Calu3 (cell line): ENCODE measurements around the gene C12orf56. TPM values are rescaled to one million over a fixed set of nuclear protein-coding genes. Genes with fewer than 3 reads are reported as not detected.

Source experiments
- BruUV-seq: library from RNA; stranded (reverse); fragments of 400-500 nt; replicated peaks from 2 replicates; lab custom pipeline; 2021; lab: Mats Ljungman, UMichigan
- CTCF ChIA-PET: fragments of 300-600 bp; sonication (Branson Sonifier 250); formaldehyde crosslinking; loops from one replicate; lab custom pipeline; 2022; ENCODE audit warnings: antibody characterized with exemption; lab: Charles Lee
- DNase-seq: peaks from one replicate; pipeline ENCODE4 v3.0.0; 2022
- H3K27ac Mint-ChIP-seq: one replicate; pipeline ENCODE4 v1.8.0; 2022; ENCODE audit warnings: mixed read lengths; ENCODE audit not compliant: unreplicated experiment
- H3K27me3 Mint-ChIP-seq: one replicate; pipeline ENCODE4 v1.8.0; 2022; ENCODE audit warnings: mixed read lengths; ENCODE audit not compliant: unreplicated experiment
- H3K36me3 Mint-ChIP-seq: one replicate; pipeline ENCODE4 v1.8.0; 2022; ENCODE audit warnings: mild to moderate bottlenecking, moderate library complexity, mixed read lengths; ENCODE audit not compliant: insufficient read depth, unreplicated experiment
- H3K4me1 Mint-ChIP-seq: one replicate; pipeline ENCODE4 v1.8.0; 2022; ENCODE audit warnings: mild to moderate bottlenecking, low read depth, mixed read lengths; ENCODE audit not compliant: unreplicated experiment
- H3K4me3 Mint-ChIP-seq: one replicate; pipeline ENCODE4 v1.8.0; 2022; ENCODE audit warnings: mild to moderate bottlenecking, low read depth, moderate library complexity, mixed read lengths; ENCODE audit not compliant: unreplicated experiment
- H3K9me3 Mint-ChIP-seq: one replicate; pipeline ENCODE4 v1.8.0; 2022; ENCODE audit warnings: low read depth, mixed read lengths; ENCODE audit not compliant: unreplicated experiment
- intact Hi-C: fragments of 100-400 bp; cut with micrococcal nuclease; formaldehyde crosslinking; loops from one replicate; pipeline ENCODE4 v1.10.0; 2022; ENCODE audit not compliant: unreplicated experiment
- total RNA-seq: library from RNA; stranded (reverse); gene quantifications from 2 replicates; pipeline ENCODE4 v1.2.3, GENCODE V29; 2022
- TF ChIP-seq, protein P1 (sequence below): fragments of 200-600 bp; IDR thresholded peaks from one replicate; pipeline ENCODE4 v1.8.0; 2022; ENCODE audit warnings: antibody characterized with exemption; ENCODE audit not compliant: unreplicated experiment

Gene C12orf56
- total RNA-seq, 1 experiment from 2014 or later: 4.7 TPM

DNA sequence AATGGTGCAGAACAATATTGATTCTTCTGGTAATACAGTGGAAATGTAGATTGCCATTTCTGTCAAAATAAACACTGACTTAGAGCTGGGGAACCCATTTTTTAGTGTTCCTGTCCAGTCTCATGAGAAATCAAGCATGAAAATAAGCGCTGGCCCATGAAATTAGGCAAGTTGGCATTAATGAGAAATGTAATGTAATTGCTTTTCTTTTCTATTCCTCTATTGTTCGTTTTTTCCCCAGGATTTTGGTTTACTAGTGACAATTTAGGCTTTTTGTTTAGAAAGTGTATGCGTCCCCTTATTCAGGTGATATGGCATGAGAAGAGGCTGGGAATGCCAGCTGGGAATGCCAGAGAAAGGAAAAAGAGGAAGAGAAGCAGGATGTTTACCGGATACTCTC, 104.0 kb downstream of the C12orf56 start:
- no TSS peak for BruUV-seq
- H3K27ac Mint-ChIP-seq: no peak overlapping the region
- CTCF ChIA-PET: no interaction called here
- no peaks in the 10 kb centered on the region for H3K9me3 Mint-ChIP-seq
- TF ChIP-seq, protein P1, sequence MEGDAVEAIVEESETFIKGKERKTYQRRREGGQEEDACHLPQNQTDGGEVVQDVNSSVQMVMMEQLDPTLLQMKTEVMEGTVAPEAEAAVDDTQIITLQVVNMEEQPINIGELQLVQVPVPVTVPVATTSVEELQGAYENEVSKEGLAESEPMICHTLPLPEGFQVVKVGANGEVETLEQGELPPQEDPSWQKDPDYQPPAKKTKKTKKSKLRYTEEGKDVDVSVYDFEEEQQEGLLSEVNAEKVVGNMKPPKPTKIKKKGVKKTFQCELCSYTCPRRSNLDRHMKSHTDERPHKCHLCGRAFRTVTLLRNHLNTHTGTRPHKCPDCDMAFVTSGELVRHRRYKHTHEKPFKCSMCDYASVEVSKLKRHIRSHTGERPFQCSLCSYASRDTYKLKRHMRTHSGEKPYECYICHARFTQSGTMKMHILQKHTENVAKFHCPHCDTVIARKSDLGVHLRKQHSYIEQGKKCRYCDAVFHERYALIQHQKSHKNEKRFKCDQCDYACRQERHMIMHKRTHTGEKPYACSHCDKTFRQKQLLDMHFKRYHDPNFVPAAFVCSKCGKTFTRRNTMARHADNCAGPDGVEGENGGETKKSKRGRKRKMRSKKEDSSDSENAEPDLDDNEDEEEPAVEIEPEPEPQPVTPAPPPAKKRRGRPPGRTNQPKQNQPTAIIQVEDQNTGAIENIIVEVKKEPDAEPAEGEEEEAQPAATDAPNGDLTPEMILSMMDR: no peak
- no peak for DNase-seq
- H3K4me3 Mint-ChIP-seq: no peak overlapping the region
- intact Hi-C loops: no loop called here
- no peaks in the 10 kb centered on the region for H3K27me3 Mint-ChIP-seq
- no peaks in the 10 kb centered on the region for H3K4me1 Mint-ChIP-seq
- no peaks in the 10 kb centered on the region for H3K36me3 Mint-ChIP-seq

DNA sequence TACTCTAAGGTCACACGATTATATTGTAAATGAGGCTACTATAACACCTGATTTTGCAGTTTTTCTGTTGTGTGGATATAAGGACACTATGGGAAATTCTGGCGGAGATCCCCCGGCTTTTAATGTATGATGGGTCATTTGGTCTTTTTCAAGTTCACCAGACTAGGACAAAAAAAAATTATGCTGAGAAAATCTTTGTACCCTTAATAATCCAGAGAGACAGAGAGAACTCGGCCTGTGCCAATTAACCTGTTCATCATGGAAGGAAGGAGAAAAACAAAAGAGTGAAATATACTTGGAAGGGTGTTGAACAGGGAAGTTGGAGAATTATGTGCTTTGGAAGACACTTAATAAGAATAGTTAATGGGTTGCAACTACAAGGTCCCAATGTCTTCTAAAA, 106.3 kb downstream of the C12orf56 start:
- TF ChIP-seq, protein P1: no peak
- Mint-ChIP-seq H3K27me3 (no peaks in the 10 kb centered on the region), H3K9me3 (no peaks in the 10 kb centered on the region), H3K36me3 (no peaks in the 10 kb centered on the region), H3K4me3 (no peak overlapping the region), H3K27ac (no peak overlapping the region), H3K4me1 (no peaks in the 10 kb centered on the region)
- BruUV-seq: no TSS peak
- DNase-seq: no peak
- intact Hi-C loops: no loop called here
- CTCF ChIA-PET: interaction anchor here (0.7 kb wide), 1 partner anchor 19 kb away, joined by 4 read pairs; no protein-coding TSS in a partner anchor

DNA sequence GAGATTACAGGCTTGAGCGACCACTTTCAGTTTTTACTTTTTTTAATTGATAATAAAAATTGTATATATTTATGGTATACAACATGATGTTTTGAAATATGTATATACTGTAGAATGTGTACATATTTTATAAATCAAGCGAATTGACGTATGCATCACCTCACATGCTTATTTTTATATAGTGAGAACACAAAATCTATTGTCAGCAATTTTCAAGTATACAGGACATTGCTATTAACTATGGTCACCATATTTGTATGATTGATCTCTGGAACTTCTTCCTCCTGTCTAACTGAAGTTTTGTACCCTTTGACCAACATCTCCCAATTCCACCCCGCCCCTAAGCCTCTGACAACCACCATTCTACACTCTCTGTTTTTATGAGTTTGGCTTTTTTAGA, 112.1 kb downstream of the C12orf56 start:
- BruUV-seq: no TSS peak
- intact Hi-C loops: no loop called here
- H3K9me3 Mint-ChIP-seq: no peaks in the 10 kb centered on the region
- H3K27me3 Mint-ChIP-seq: no peaks in the 10 kb centered on the region
- DNase-seq: no peak
- CTCF ChIA-PET: no interaction called here
- H3K27ac Mint-ChIP-seq: no peak overlapping the region
- no peak overlapping the region for H3K4me3 Mint-ChIP-seq
- no peaks in the 10 kb centered on the region for H3K36me3 Mint-ChIP-seq
- TF ChIP-seq, protein P1: no peak
- H3K4me1 Mint-ChIP-seq: no peaks in the 10 kb centered on the region

DNA sequence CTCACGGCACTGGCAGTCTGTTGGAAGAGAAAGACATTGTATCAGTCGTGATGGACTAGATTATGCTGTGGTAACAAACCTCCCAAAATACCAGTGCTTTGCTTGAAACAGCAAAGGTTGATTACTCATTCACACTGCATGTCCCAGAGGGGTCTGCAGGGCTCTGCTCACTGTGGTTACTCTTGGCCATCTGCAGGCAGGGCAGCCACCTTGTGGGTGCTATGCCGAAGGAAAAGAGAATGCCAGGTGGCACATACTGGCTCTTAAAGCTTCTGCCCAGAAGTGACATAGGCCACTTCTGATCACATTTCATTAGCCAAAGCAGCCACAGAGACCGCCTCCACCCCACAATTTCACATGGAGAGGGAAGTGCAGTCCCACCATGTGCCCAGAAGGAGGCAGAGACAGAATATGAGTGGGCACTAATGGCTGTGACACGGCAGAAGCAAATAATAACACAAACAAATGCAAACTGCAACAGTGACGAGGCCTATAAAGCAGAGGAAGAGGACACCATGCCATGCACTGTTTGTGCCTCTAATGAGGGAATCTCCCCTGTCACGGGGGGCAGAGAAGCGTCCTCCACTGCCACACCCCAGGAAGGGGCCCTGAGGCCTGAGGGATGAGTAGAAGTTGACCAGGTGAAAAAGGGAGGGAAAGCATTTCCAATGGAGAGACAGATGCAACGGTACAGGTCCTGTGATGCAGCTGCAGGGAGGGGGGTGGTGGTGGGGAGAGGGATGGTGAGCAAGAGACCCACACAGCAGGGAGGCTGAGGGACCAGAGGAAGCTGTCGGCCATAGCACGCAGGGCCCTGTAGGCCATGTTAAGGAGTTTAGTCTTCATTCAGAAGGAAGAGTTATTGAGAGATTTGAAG, 116.8 kb downstream of the C12orf56 start:
- Mint-ChIP-seq H3K4me3 (no peak overlapping the region), H3K27ac (no peak overlapping the region), H3K9me3 (no peaks in the 10 kb centered on the region), H3K4me1 (no peaks in the 10 kb centered on the region), H3K36me3 (no peaks in the 10 kb centered on the region), H3K27me3 (no peaks in the 10 kb centered on the region)
- no TSS peak for BruUV-seq
- CTCF ChIA-PET: interaction anchor here (0.5 kb wide), 1 partner anchor 18 kb away, joined by 3 read pairs; no protein-coding TSS in a partner anchor
- TF ChIP-seq, protein P1: peak; percentile 62
- intact Hi-C loops: loop anchor here (1.0 kb wide), 1 partner anchor 119 kb away; no protein-coding TSS in a partner anchor
- DNase-seq: peak; percentile 44
